NT2/D1 (cell line): ENCODE results near the gene CASP9.
"Not testable (repeated sequence)": the region's sequence is repeated elsewhere in the genome, so short reads cannot be mapped to it uniquely, and the experiment has no call there.

Source experiments
- DNase-seq: peaks from one replicate; pipeline ENCODE4 v3.0.0-alpha.2; 2011; ENCODE audit warnings: low read depth, low spot score
- H3K27me3 ChIP-seq: 2 replicates; pipeline ENCODE4 v1.6.0; 2011; ENCODE audit warnings: mild to moderate bottlenecking; ENCODE audit not compliant: insufficient read length, insufficient read depth
- H3K36me3 ChIP-seq: 2 replicates; pipeline ENCODE4 v1.6.1; 2011; ENCODE audit warnings: mild to moderate bottlenecking, low read length, mixed read lengths; ENCODE audit not compliant: insufficient read depth, insufficient read length
- H3K4me1 ChIP-seq: 2 replicates; pipeline ENCODE4 v1.5.1; 2011; ENCODE audit not compliant: insufficient read depth, insufficient read length
- H3K4me3 ChIP-seq: 2 replicates; pipeline ENCODE4 v1.5.1; 2011; ENCODE audit warnings: low read depth; ENCODE audit not compliant: insufficient read length
- H3K9ac ChIP-seq: 2 replicates; pipeline ENCODE4 v1.6.0; 2011; ENCODE audit warnings: low read depth; ENCODE audit not compliant: insufficient read length
- H3K9me3 ChIP-seq: 2 replicates; pipeline ENCODE4 v1.5.1; 2011; ENCODE audit warnings: mild to moderate bottlenecking, low read length; ENCODE audit not compliant: insufficient read depth
- SUZ12 ChIP-seq: IDR thresholded peaks from 2 replicates; pipeline ENCODE4 v1.6.1; 2011; ENCODE audit not compliant: insufficient read length, insufficient read depth; ENCODE audit errors: extremely low read depth
- YY1 ChIP-seq: IDR thresholded peaks from 2 replicates; pipeline ENCODE4 v1.6.1; 2011; ENCODE audit not compliant: insufficient read length, insufficient read depth
- ZNF274 ChIP-seq: IDR thresholded peaks from 2 replicates; pipeline ENCODE4 v1.6.1; 2011; ENCODE audit warnings: mild to moderate bottlenecking, low read depth, low read length

CASP9 gene

GRCh38 chr1:15489052-15489736, 34.8 kb downstream of the CASP9 start:
- Histone ChIP-seq H3K9me3 (no peaks in the 10 kb centered on the region), H3K4me3 (no peak overlapping the region), H3K27me3 (no peaks in the 10 kb centered on the region), H3K36me3 (peaks cover 4% of the 10 kb centered on the region), H3K9ac (no peak overlapping the region), H3K4me1 (no peaks in the 10 kb centered on the region)
- DNase-seq = no peak
- TF ChIP-seq SUZ12 = no peak
- no peak for TF ChIP-seq ZNF274
- TF ChIP-seq YY1 = no peak

- peaks cover 4% of the 10 kb centered on the region for H3K36me3 ChIP-seq
- DNase-seq = no peak
- no peaks in the 10 kb centered on the region for H3K27me3 ChIP-seq
- TF ChIP-seq YY1 (no peak), ZNF274 (no peak), SUZ12 (no peak)
- no peaks in the 10 kb centered on the region for H3K4me1 ChIP-seq
- H3K9me3 ChIP-seq = no peaks in the 10 kb centered on the region
- H3K4me3 ChIP-seq = no peak overlapping the region
- H3K9ac ChIP-seq = no peak overlapping the region
Observed at GRCh38 chr1:15488371-15488770, 35.6 kb downstream of the CASP9 start.

- H3K9ac ChIP-seq, H3K9me3 ChIP-seq, H3K36me3 ChIP-seq, DNase-seq, H3K4me3 ChIP-seq, H3K4me1 ChIP-seq, H3K27me3 ChIP-seq: not testable (repeated sequence)
Observed at GRCh38 chr1:15486844-15487610, 37.0 kb downstream of the CASP9 start.

- Histone ChIP-seq H3K9me3 (no peaks in the 10 kb centered on the region), H3K9ac (no peak overlapping the region), H3K4me1 (no peaks in the 10 kb centered on the region), H3K4me3 (no peak overlapping the region), H3K27me3 (no peaks in the 10 kb centered on the region), H3K36me3 (no peaks in the 10 kb centered on the region)
- TF ChIP-seq SUZ12 = no peak
- TF ChIP-seq ZNF274 = no peak
- TF ChIP-seq YY1 = no peak
- DNase-seq = no peak
Observed at GRCh38 chr1:15485636-15486035, 38.4 kb downstream of the CASP9 start.

GRCh38 chr1:15484443-15484842, 39.6 kb downstream of the CASP9 start:
- H3K4me3 ChIP-seq = not testable (repeated sequence)

GRCh38 chr1:15483971-15484370, 40.0 kb downstream of the CASP9 start:
- H3K9ac ChIP-seq = no peak overlapping the region
- H3K4me3 ChIP-seq = no peak overlapping the region
- TF ChIP-seq SUZ12 = no peak
- TF ChIP-seq ZNF274 = no peak
- no peak for TF ChIP-seq YY1
- H3K4me1 ChIP-seq = no peaks in the 10 kb centered on the region
- H3K9me3 ChIP-seq = no peaks in the 10 kb centered on the region
- H3K36me3 ChIP-seq = no peaks in the 10 kb centered on the region
- no peaks in the 10 kb centered on the region for H3K27me3 ChIP-seq
- no peak for DNase-seq

More at GRCh38 chr1:15484443-15484842, 39.6 kb downstream of the CASP9 start:
- not testable (repeated sequence) for H3K4me1 ChIP-seq, DNase-seq, H3K36me3 ChIP-seq, H3K9me3 ChIP-seq, H3K27me3 ChIP-seq, H3K9ac ChIP-seq

DNA sequence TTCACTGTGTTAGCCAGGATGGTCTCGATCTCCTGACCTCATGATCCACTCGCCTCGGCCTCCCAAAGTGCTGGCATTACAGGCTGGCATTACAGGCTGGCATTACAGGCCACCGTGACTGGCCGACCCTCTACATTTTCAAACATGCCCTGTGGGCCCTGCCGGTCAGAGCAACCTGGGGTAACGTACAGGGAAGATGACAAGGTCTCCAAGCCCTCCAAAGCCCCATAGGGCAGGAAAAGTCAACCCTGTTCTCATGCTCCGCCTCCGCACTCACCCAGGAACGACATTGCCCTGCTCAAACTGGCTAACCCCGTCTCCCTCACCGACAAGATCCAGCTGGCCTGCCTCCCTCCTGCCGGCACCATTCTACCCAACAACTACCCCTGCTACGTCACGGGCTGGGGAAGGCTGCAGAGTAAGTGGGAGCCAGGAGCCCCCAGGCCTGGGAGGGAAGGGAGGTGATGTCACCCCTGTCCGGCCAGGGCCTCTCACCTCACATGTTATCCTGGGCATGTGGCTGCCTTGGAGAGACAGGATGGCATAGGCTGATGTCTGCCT, 41.0 kb downstream of the CASP9 start:
- H3K4me3 ChIP-seq, DNase-seq, H3K27me3 ChIP-seq: not testable (repeated sequence)

DNA sequence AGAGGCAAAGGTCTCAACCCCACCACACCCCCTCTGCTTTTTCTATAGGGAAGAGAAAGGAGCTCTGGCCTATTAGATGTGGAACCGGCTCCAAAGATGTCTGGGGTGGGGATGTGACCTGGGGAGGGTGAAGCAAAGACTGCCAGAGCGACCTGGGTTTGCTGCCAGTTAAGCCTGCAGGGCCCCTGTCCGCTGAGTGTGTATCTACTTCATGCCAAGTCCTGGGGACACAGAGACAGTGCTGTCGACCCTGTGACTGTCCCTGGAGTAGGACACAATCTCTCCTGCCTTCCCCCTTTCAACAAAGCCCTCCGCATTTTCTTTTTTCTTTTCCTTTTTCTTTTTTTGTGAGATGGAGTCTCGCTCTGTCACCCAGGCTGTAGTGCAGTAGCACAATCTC, 41.6 kb downstream of the CASP9 start:
- not testable (repeated sequence) for H3K36me3 ChIP-seq, DNase-seq, H3K27me3 ChIP-seq, H3K4me3 ChIP-seq, H3K4me1 ChIP-seq, H3K9ac ChIP-seq, H3K9me3 ChIP-seq

More for the DNA sequence above, 41.0 kb downstream of the CASP9 start:
- H3K4me1 ChIP-seq, H3K36me3 ChIP-seq, H3K9me3 ChIP-seq, H3K9ac ChIP-seq: not testable (repeated sequence)
